Right forelimb (tissue), 1 donor: ENCODE measurements around the gene QSOX2.

Source experiments
- DNase-seq: peaks from one replicate; pipeline ENCODE4 v3.0.0-alpha.2; 2018

QSOX2 gene

GRCh38 chr9:136245219-136246150 lies at the start of gene QSOX2:
QSOX2 (minus strand) TSS chr9:136245812; CDS start chr9:136245803, 9 bp downstream.
- peak; percentile 93 for DNase-seq

- DNase-seq: no peak
Observed at GRCh38 chr9:136295055-136295454, 49.4 kb upstream of the QSOX2 start.

GRCh38 chr9:136294437-136294836 lies 48.8 kb upstream of the QSOX2 start:
- no peak for DNase-seq

- no peak for DNase-seq
Observed at GRCh38 chr9:136293476-136294077, 48.0 kb upstream of the QSOX2 start.

- DNase-seq: no peak
Observed at GRCh38 chr9:136292591-136293448, 47.2 kb upstream of the QSOX2 start.

- DNase-seq: no peak
Observed at GRCh38 chr9:136292026-136292538, 46.5 kb upstream of the QSOX2 start.

GRCh38 chr9:136291306-136292025 lies 45.9 kb upstream of the QSOX2 start:
- no peak for DNase-seq

GRCh38 chr9:136290508-136291000 lies 44.9 kb upstream of the QSOX2 start:
- DNase-seq: no peak

GRCh38 chr9:136289651-136290507 lies 44.3 kb upstream of the QSOX2 start:
- DNase-seq: no peak

- DNase-seq: no peak
Observed at GRCh38 chr9:136287960-136288753, 42.5 kb upstream of the QSOX2 start.

- no peak for DNase-seq
Observed at GRCh38 chr9:136286987-136287379, 41.4 kb upstream of the QSOX2 start.

GRCh38 chr9:136286359-136286986 lies 40.9 kb upstream of the QSOX2 start:
- DNase-seq: no peak

- no peak for DNase-seq
Observed at GRCh38 chr9:136285501-136286358, 40.1 kb upstream of the QSOX2 start.

GRCh38 chr9:136284951-136285350 lies 39.3 kb upstream of the QSOX2 start:
- no peak for DNase-seq

- no peak for DNase-seq
Observed at GRCh38 chr9:136284311-136284710, 38.7 kb upstream of the QSOX2 start.

- peak; percentile 83 for DNase-seq
Observed at GRCh38 chr9:136283291-136284235, 38.0 kb upstream of the QSOX2 start.

- no peak for DNase-seq
Observed at GRCh38 chr9:136282272-136282861, 36.8 kb upstream of the QSOX2 start.
